ENCODE measurements around the gene CATSPERB. TPM values are rescaled to one million over a fixed set of nuclear protein-coding genes. Genes with fewer than 3 reads are reported as not detected.
"Not testable (repeated sequence)": the region's sequence is repeated elsewhere in the genome, so short reads cannot be mapped to it uniquely, and the experiment has no call there.

CATSPERB gene
- 0.97 TPM for total RNA-seq
- long read RNA-seq = 0 reads

GRCh38 chr14:91731986-91732385 is at the start of gene CATSPERB:
Gene CATSPERB (minus strand): TSS chr14:91732086. CDS start chr14:91729479, 2,607 bp downstream.
- no peak for DNase-seq (ENCODE audit: low spot score)
- intact Hi-C loops (cut with DNase I) = no loop called here

GRCh38 chr14:91780452-91780851 is 48.6 kb upstream of the CATSPERB start:
- intact Hi-C loops (cut with DNase I) = no loop called here
- DNase-seq (ENCODE audit: low spot score) = no peak

GRCh38 chr14:91778217-91778616 is 46.3 kb upstream of the CATSPERB start:
- DNase-seq (ENCODE audit: low spot score) = no peak
- intact Hi-C loops (cut with DNase I) = no loop called here

- no peak for DNase-seq (ENCODE audit: low spot score)
- intact Hi-C loops (cut with DNase I) = no loop called here
Measured at GRCh38 chr14:91774140-91775096, 42.5 kb upstream of the CATSPERB start.

GRCh38 chr14:91770185-91770584 is 38.3 kb upstream of the CATSPERB start:
- no peak for DNase-seq (ENCODE audit: low spot score)
- intact Hi-C loops (cut with DNase I) = no loop called here

- DNase-seq (ENCODE audit: low spot score) = no peak
- intact Hi-C loops (cut with DNase I) = no loop called here
Measured at GRCh38 chr14:91755570-91756295, 23.8 kb upstream of the CATSPERB start.

- intact Hi-C loops (cut with DNase I) = no loop called here
Measured at GRCh38 chr14:91754819-91755218, 22.9 kb upstream of the CATSPERB start.

GRCh38 chr14:91754185-91754584 is 22.3 kb upstream of the CATSPERB start:
- DNase-seq (ENCODE audit: low spot score) = no peak
- intact Hi-C loops (cut with DNase I) = no loop called here

More at GRCh38 chr14:91754819-91755218, 22.9 kb upstream of the CATSPERB start:
- DNase-seq (ENCODE audit: low spot score) = no peak

- DNase-seq (ENCODE audit: low spot score) = no peak
- intact Hi-C loops (cut with DNase I) = no loop called here
Measured at GRCh38 chr14:91753501-91754128, 21.7 kb upstream of the CATSPERB start.

GRCh38 chr14:91752961-91753360 is 21.1 kb upstream of the CATSPERB start:
- intact Hi-C loops (cut with DNase I) = no loop called here
- DNase-seq (ENCODE audit: low spot score) = no peak

GRCh38 chr14:91751719-91752118 is 19.8 kb upstream of the CATSPERB start:
- intact Hi-C loops (cut with DNase I) = no loop called here
- DNase-seq (ENCODE audit: low spot score) = no peak

GRCh38 chr14:91750634-91751198 is 18.8 kb upstream of the CATSPERB start:
- no peak for DNase-seq (ENCODE audit: low spot score)
- intact Hi-C loops (cut with DNase I) = no loop called here

GRCh38 chr14:91749868-91750267 is 18.0 kb upstream of the CATSPERB start:
- no peak for DNase-seq (ENCODE audit: low spot score)
- intact Hi-C loops (cut with DNase I) = no loop called here

- intact Hi-C loops (cut with DNase I) = no loop called here
- no peak for DNase-seq (ENCODE audit: low spot score)
Measured at GRCh38 chr14:91748049-91748448, 16.2 kb upstream of the CATSPERB start.

GRCh38 chr14:91745344-91745743 is 13.5 kb upstream of the CATSPERB start:
- intact Hi-C loops (cut with DNase I) = no loop called here
- DNase-seq (ENCODE audit: low spot score) = no peak

GRCh38 chr14:91744068-91744480 is 12.2 kb upstream of the CATSPERB start:
- no peak for DNase-seq (ENCODE audit: low spot score)
- intact Hi-C loops (cut with DNase I) = no loop called here

- DNase-seq (ENCODE audit: low spot score) = no peak
- intact Hi-C loops (cut with DNase I) = no loop called here
Measured at GRCh38 chr14:91743305-91743653, 11.4 kb upstream of the CATSPERB start.

GRCh38 chr14:91742621-91743304 is 10.9 kb upstream of the CATSPERB start:
- no peak for DNase-seq (ENCODE audit: low spot score)
- intact Hi-C loops (cut with DNase I) = no loop called here

GRCh38 chr14:91739867-91740266 is 8.0 kb upstream of the CATSPERB start:
- intact Hi-C loops (cut with DNase I); DNase-seq (ENCODE audit: low spot score): not testable (repeated sequence)

Measured in cardiac septum (tissue), 1 donor.